SIG-M5 treated with dmso at 0.1 percent for 504 hours (cell line): Measurements from ENCODE around the gene UBE2O.

Source experiments
- DNase-seq: peaks from one replicate; lab custom pipeline; 2025; ENCODE audit not compliant: unreplicated experiment; lab: John Stamatoyannopoulos, UW

UBE2O gene

DNA sequence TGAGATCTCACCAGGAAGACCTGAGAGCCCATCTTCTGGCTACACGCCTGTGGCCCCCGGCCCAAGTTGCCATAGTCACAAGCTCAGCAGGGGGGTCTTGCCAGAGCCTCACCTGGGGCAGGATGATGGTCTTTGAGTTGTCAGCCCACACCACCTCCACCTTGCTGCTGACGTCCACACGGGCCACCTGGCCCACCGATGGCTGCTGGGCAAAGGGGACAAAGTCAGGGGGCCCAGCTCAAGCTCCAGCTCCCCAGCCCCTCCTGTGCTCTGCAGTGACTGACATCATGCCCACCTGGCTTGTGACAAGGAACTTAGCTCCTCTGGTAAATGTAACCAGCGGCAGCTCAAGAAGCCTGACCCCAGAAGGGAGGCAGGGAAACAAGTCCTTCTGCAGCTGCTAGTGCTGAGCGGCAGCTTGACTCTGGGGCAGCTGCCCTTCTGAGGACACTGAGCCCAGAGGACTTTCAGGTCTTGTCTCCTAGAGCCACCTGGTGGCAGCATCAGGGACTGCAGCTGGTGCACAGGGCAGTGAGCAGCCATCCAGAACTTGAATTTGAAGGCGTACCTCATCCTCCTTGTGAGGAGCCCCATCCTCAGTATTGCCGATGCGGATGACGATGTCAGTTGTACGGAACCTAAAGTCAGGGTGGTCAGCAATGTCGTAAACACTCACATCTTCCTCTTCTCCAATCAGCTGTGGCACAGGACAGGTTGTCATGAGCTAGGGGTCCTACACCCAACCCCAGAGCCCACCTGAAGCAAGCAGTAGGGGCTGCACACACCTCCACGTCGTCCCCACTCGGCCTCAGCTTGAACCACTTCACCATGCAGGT, 55.0 kb downstream of the UBE2O start:
- DNase-seq = peak; percentile 70

DNA sequence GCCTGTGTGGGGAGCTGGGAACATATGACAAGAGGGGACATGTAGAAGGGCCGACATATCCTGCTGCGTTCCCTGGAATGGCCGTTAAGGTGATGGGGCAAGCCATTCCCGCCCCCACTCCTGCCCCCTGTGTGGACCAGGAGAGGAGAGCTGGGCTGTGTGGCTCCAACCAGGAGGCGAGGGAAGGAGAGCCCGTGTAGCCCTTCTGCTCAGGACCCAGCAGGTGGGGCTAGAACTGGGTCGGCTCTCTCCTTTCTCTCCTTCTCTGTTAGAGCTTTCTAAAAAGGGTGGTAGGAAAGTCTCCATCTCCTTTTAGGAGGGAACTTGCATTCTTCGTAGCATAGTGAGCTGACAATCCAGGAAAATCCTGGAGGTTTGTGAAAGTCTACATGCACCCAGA, 55.8 kb downstream of the UBE2O start:
- no peak for DNase-seq

DNA sequence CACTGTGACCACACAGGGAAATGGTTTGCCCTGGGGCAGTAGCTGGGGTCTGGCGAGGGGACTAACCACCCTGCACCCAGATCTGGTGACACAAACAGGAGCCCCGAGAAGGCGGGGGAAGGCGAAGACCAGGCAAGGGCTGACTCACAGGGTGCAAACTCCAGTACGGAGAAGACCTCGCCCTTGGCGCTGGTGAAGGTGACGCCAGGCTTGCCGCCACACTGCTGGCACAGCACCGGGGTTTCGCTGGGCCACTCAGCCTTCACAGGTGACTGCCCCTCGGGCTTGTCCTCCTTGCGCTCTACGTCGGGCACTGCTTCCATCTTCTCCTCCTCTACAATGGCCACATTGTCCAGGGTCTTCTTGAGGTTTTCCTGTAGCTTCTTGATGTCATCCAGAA, 57.0 kb downstream of the UBE2O start:
- no peak for DNase-seq

DNA sequence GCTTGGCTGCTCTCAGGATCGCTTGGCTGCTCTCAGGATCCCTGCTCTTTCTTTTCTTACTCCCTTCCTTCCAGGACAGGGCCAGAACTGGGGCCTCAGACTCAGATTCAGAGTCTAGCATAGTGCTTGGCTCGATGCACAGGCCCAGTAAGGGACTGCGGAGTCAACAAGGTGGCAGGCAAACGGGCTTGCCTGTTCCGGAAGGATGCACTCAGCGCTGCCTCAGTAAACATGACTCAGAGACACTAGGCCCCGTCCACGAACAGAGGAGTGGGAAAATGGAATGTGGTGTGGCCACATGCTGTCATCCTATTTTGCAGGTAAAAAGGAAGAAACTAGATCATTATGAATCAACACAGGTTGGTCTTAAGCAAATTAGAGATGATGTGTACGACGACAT, 58.8 kb downstream of the UBE2O start:
- no peak for DNase-seq

DNA sequence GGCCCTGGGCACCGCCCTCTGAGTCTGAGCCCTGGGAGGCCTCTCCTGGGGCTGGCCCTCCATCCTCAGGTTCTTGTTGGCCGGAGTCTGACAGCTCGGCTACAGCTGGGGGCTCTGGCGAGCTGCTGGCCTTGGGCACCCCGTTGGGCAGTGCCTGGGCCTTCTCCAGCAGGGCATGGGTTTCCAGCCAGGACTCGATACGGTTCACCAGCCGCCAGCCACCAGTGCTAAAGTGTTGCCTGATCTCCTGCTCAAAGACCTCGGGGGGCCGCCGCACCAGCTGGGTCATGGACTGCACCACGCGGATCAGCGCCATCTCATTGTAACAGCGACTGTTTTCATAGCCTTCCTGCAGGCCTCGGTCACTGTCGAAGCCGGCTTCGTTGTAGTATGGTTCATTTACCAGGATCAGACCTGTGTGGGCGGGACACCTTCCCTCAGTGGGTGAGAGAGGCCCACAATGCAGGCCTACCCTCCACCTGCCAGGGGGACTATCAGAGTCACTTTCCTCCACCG, 61.7 kb downstream of the UBE2O start:
- DNase-seq = no peak

DNA sequence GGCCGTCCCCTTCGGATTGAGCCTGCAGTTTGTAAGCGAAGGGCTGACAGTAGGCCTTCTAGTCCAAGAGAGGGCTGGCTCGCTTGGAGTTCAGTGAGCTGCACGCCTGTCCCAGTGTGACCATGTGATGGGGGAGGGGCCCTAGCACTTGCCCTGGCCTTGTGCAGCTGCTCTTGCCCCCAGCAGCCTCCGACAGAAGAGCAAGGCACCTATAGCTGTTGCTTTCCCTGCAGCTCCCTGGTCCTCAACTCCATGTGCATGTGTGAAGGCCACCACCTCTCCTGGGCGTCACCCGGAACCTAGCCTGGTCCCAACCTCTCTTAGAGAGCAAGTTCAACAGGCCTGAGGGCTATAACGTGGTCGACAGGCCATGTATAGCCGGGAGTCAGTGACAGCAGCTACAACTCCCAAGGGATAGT, 62.9 kb downstream of the UBE2O start:
- no peak for DNase-seq

DNA sequence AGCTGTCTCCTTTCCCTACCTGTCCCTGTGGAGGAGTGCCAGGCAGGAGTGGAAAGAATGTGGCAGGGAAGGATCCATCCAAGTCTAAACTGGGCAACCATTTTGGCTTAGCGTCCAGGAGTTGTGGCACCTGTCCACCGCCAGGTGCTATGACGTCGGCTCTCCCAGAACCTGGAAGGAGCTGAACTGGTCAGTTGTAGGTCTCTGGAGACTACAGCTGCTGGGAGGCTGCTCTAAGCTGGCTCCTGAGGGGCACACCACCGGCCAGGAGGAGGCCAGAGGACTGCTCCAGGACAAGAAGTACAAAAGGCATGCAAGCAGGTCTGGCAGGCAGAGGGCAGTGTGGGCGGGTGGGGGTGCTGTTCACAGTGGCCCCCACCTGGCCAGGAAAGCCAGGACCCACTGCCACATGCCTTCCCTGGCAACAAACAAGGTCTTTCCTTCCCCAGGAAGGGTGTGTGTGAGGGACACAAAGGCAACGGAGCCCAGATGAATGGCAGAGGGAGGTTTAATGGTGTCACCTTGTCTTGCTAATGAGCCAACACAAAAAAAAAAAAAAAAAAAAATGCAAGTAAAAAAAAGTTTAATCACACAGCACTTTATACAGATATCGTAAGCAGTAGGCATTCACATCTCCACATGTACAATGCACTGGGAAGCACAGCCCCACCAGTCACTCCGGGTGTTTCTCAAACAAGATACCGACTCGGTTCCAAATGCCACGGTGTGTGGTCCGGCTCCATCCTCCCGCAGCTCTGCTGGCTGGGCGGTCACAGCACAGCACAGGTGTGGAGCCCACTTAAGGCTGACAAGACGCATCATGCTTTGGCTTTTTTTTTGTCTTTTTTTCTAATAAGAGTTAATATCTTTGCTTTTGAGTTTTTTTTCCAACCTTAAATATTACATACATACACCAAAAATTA, 63.7 kb downstream of the UBE2O start:
- no peak for DNase-seq

DNA sequence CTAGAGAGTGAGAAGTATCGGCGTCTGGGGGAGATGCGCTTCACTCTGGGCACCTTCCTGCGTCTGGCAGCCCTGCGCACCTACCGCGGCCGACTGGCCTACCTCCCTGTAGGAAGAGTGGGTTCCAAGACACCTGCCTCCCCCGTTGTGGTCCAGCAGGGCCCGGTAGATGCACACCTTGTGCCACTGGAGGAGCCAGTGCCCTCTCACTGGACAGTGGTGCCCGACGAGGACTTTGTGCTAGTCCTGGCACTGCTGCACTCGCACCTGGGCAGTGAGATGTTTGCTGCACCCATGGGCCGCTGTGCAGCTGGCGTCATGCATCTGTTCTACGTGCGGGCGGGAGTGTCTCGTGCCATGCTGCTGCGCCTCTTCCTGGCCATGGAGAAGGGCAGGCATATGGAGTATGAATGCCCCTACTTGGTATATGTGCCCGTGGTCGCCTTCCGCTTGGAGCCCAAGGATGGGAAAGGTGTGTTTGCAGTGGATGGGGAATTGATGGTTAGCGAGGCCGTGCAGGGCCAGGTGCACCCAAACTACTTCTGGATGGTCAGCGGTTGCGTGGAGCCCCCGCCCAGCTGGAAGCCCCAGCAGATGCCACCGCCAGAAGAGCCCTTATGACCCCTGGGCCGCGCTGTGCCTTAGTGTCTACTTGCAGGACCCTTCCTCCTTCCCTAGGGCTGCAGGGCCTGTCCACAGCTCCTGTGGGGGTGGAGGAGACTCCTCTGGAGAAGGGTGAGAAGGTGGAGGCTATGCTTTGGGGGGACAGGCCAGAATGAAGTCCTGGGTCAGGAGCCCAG, 65.8 kb downstream of the UBE2O start:
- no peak for DNase-seq

DNA sequence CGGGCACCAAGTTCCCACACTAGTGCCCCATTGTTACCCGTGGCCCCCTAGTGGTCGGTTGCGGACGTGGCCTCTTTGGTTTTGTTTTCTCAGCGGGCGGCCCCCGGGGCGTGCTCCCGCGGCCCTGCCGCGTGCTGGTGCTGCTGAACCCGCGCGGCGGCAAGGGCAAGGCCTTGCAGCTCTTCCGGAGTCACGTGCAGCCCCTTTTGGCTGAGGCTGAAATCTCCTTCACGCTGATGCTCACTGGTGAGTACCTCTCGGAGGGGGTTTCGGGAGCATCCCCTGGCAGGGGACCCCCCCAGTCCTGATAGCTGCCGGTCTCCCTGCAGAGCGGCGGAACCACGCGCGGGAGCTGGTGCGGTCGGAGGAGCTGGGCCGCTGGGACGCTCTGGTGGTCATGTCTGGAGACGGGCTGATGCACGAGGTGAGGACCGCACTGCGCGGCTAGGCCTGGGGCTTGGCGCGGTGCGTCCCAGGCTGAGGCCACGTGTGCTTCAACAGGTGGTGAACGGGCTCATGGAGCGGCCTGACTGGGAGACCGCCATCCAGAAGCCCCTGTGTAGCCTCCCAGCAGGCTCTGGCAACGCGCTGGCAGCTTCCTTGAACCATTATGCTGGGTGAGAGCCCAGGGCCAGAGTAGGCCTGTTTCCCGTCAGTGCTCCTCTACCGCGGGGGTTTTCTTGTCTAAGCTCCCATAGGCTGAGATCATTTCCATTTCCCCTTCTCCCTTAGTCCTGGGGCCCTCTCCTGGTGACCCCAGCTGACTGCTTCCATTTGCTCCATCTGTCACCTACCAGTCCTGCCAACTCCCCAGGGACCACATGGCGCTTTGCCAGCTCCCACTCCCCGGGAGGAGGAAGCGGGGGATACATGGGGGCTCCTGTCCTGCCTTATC, 66.8 kb downstream of the UBE2O start:
- peak; percentile 82 for DNase-seq

DNA sequence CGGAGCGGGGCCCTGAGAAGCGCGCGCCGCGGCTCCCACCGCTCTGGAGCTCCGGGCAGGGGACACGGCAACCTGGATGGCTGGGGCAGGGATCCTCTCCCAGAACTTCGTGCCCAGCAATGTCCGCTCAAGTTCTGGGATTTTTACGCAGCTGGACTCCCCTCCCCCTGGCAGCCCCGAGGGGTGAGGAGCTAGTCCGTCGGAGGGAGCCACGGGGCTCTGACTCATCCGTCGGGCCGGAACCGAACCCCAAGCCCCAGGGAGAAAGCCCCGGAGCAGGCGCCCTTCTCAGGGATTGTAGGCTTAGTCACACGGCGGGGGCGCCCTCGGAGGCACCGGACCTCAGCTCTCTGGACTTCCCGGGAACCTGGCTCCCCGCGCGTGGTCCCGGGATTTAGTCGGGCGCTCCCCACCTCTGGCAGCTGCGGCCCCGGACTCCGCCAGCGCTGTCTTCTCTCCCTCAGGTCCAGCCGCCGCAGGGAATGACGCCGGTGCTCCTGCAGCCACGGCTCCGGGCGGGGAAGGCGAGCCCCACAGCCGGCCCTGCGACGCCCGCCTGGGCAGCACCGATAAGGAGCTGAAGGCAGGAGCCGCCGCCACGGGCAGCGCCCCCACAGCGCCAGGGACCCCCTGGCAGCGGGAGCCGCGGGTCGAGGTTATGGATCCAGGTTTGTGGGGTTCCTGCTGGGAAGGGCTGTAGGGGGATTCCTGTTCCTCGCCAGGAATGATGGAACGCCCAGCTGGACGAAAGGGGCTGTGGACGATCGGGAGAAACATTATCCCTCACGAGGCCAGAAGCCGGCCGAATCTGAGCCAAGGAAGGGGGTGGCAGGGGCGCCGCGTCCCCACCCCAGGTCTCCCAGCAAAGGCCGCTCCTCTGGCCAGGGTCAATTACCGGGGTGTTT, 67.7 kb downstream of the UBE2O start:
- DNase-seq = peak; percentile 27

DNA sequence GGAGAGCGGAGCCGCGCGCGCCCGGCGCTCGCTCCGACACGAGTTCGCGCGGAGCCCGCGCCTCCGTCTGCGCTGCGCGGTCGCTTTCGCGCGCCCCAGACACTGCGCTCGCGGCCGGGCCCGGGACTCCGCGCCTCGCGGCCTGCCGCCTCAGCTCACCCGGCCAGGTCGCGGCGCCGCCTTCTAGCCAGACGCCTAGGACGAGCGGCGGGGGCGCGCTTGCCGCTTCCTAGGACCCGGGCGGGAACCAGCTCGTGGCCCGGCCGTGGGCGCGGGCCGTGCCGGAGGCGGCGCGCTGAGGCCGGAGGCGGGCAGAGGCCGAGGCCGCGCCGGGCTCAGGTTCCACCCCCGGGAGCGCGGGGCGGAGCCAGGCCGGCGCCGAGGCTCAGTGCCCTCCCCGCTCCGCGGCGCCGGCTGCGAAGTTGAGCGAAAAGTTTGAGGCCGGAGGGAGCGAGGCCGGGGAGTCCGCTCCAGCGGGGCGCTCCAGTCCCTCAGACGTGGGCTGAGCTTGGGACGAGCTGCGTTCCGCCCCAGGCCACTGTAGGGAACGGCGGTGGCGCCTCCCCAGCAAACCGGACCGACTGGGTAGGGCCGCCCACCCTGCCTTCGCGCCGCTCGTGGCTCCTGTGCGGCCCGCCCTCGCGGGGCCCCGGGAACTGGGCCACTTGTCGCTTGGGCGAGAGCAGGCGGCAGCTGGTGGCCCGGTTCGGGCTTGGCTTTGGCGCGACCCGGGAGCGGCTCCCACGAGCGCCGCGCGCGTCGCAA, 68.5 kb downstream of the UBE2O start, which contains the start of gene SPHK1:
TSS of gene SPHK1 (plus strand) at position 388 of the 765 bp plus-strand sequence. CDS start 1,036 bp downstream, outside the sequence.
- DNase-seq = peak; percentile 66

DNA sequence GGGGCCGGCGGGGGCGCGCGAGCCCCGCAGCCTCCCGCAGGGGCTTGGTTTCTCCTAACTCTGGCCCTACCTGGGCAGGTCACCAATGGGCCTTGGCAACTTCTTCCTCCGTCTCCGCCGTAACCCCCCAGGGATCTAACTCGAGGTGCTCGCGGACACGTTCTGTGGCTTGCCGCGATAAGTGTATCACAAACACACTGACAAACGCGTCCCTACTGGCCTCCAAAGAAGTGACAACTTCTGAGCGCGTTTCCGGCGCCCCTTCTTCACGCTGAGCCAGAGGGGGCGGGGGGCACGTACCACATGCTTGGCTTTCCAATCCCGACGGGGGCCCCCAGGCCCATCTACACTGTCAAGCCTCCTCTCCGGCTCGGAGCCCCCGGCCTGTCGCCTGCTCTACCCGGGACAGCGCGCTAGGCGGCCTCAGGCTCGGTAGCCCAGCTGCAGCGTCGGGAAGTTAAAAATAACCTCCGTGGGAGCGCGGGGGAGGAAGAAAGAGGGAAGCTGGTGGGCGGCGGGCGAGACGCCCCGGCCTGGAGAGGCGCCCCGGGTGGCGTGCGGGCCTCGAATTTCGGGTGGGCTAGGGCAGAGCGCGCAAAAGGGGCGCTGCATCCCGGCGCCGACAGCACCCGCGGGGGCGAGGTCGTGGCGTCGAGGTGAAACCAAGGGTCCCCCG, 69.3 kb downstream of the UBE2O start:
- peak; percentile 74 for DNase-seq

DNA sequence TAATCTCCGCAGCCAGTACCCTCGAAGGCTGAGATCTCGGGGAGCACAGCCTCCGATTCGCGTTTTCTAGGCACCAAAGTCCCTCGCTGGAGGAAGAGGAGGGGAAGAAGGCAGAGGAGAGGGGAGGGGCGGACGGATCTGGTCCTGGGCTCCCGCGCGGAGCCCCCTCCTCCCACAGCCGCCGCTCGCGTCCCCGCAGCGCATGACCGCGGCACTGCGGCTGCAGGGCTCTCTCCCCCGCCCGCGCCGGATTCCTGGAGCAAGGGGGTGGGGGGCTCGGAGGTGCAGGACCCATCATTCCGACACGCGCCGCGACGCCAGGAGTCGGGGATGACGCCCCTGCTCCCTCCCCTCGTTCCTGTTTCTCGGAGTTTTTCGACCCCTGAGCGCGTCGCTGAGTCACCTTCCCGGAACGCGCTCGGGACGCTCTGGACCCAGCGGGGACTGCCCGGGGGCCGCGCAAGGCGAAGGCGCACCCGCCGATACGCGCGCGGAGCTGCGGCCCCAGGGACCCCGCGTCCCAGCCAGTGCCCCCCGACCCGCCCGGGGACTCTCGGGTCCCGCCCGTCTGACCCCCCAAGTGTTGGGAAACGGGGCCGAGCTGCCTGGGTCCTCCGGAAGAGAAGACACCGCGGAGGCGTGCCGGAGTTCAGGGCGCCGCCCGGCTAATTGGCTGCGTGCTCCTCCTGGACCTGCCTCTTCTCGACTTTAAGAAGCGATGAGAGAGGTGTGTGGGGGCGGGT, 70.0 kb downstream of the UBE2O start:
- DNase-seq = peak; percentile 71

DNA sequence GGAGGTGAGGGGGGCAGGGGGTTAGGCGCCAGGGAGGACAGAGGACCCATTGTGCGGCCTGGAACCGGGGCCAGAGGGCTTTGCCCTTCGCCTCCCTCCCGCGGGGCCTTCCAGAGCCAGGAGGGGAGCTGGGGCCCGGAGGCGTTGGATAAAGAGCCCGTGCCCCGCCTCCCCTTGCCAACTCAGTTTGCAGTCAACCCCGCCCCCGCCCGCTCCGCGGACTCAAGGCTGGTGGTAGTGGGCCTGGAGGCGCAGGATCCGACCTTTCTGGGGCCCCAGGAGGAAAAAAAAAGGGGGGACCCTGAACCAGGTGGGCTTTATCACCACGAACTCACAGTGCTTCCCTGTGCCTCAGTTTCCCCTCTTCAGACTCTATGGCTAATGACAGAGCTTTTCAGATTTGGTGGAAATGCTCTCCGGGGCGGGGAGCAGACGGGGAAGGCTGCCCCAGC, 70.6 kb downstream of the UBE2O start:
- DNase-seq = no peak

DNA sequence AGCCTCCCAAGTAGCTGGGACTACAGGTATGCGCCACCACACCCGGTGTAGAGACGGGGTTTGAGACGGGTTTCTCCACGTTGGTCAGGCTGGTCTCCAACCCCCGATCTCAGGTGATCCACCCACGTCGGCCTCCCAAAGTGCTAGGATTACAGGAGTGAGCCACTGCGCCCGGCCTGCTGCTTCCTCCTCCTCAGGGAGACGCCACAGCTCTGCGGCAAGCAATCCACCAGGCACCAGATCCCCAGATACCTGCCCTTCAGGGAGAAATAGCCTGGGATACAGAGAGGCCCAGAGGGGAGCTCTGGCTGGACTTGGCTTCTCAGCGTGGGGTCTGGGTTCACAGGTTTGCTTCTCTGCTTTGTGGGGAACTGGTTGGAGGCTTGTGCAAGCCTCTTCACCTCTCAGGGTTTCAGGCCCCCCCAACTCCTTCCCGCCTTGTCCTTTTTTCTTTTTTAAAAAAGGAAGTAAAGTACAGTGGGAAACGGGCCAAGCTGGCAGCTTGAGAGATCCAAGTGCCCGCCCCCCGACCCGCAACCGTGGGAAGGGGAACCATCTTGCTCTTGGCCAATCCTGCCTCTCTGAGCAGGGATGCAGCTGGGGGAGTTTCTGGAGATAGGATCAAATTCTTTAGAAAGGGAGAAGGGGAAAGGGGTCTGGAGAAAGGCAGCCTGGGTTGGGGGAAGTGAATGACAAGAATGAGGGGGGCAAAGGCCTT, 71.2 kb downstream of the UBE2O start:
- DNase-seq = peak; percentile 90
